Measurements from ENCODE around the gene THAP8. TPM values are rescaled to one million over a fixed set of nuclear protein-coding genes. Genes with fewer than 3 reads are reported as not detected.

Gene THAP8
- total RNA-seq, 4 donors from 2014 or later, result 6.3 to 21.3 (median 12.1) TPM

DNA sequence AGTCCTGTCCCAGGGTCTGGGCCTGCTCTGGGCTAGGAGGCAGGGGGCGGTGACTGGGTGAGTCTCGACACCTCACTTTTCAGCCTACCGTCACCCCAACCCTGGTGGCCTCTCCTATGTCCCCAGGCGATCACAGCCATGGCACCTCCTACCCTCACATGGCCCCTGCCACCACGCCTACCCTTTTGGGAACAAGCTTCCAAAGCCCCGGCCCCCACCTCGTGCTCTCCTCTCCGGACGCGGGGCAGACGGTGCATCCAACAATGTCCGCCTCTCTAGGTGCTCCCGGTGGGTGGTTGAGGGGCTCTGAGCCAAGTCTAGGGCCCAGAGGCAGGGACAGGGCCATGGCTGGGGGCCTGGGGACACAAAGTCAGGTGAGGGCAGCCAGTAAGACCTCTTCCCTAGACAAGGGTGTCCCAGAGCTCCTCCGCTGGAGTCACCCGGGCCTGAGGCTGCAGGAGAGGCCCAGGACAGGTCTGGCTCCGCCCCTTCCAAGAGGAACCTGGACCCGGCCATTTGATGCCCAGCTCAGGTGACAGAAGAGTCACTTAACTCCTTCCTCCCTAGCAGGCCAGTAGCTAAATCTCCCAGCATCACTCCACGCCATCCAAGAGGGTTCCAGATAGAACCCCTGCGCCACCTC is 45.6 kb downstream of the THAP8 start, which contains the start of gene SYNE4:
TSS of gene SYNE4 (minus strand) at position 478 of the 643 bp plus-strand sequence. CDS start at position 346, 132 bp downstream.
- Histone ChIP-seq H3K27ac (replicated peaks in 1 of 4) (peak within 1 kb of the TSS; percentile 77 to 81 (median 80)), H3K9me3 (no peaks in the 10 kb centered on the region), H3K4me1 (peaks cover 16 to 30% (median 27%) of the 10 kb centered on the region in 4 donors), H3K4me3 (peak within 1 kb of the TSS; percentile 45 to 62 (median 54)), H3K27me3 (no peaks in the 10 kb centered on the region), H3K36me3 (peaks cover 0 to under 1% (median 0%) of the 10 kb centered on the region in 4 donors)
- TF ChIP-seq POLR2AphosphoS5 (IDR thresholded peaks at IDR 0.05) (no peak), EP300 (IDR thresholded peaks at IDR 0.05) (no peak), POLR2A (IDR thresholded peaks at IDR 0.05; ENCODE audit: low read depth) (no peak)
- TF ChIP-seq, protein P1, sequence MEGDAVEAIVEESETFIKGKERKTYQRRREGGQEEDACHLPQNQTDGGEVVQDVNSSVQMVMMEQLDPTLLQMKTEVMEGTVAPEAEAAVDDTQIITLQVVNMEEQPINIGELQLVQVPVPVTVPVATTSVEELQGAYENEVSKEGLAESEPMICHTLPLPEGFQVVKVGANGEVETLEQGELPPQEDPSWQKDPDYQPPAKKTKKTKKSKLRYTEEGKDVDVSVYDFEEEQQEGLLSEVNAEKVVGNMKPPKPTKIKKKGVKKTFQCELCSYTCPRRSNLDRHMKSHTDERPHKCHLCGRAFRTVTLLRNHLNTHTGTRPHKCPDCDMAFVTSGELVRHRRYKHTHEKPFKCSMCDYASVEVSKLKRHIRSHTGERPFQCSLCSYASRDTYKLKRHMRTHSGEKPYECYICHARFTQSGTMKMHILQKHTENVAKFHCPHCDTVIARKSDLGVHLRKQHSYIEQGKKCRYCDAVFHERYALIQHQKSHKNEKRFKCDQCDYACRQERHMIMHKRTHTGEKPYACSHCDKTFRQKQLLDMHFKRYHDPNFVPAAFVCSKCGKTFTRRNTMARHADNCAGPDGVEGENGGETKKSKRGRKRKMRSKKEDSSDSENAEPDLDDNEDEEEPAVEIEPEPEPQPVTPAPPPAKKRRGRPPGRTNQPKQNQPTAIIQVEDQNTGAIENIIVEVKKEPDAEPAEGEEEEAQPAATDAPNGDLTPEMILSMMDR (IDR thresholded peaks at IDR 0.05), result no peak
- 61% methylated on average over 14 of the region's 19 CpGs for WGBS
- no peak for DNase-seq (ENCODE audit: extremely low spot score)
- intact Hi-C loops (cut with DNase I), result no loop called here

DNA sequence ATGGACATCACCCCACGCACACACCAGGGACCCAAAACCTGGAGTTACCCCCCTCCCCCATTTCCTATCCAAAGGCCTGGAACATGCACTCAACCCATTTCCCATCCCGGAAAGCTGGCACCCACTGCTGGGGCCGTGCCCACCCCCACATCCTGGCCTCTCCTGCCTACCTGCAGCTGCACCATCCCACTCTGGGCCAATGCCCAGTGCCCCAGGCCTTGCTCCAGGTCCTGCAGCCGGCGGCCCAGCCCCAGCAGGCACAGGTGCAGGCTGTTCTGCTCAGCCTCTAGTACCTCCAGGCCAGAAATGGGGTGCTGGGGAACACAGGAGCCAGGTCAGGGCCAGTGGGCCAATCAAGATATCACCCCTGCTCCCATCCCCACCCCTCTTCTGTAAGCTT is 47.1 kb downstream of the THAP8 start:
- Histone ChIP-seq H3K27me3 (no peaks in the 10 kb centered on the region), H3K9me3 (no peaks in the 10 kb centered on the region), H3K4me1 (peaks cover 12 to 21% (median 19%) of the 10 kb centered on the region in 4 donors), H3K36me3 (peaks cover 0 to 6% (median 0%) of the 10 kb centered on the region in 4 donors), H3K27ac (replicated peaks in 1 of 4) (no peak overlapping the region), H3K4me3 (no peak overlapping the region)
- DNase-seq (ENCODE audit: extremely low spot score), result no peak
- intact Hi-C loops (cut with DNase I), result no loop called here
- WGBS, result 98% methylated on average over 5 of the region's 5 CpGs
- TF ChIP-seq EP300 (IDR thresholded peaks at IDR 0.05), result no peak
- TF ChIP-seq POLR2A (IDR thresholded peaks at IDR 0.05; ENCODE audit: low read depth), result no peak
- no peak for TF ChIP-seq POLR2AphosphoS5 (IDR thresholded peaks at IDR 0.05)
- TF ChIP-seq, protein P1 (IDR thresholded peaks at IDR 0.05), result no peak

DNA sequence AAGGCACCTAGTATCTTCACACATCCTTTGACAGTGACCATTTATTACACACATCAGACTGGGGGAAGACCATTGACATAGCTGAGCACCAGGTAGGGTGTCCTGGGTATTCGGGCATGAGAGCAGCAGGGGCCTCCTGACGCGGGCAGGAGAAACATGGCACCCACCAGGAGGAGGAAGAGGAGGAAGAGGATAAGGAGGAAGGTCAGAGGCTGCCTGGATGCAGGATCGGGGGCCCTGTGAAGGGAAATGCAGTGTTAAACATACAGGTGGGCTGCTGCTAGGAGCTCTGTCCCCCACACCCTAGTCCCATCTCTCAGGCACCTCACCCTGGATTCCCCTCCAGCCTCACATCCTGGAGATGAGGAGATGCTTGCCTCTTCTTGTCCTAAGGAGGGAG is 50.8 kb downstream of the THAP8 start:
- intact Hi-C loops (cut with DNase I), result no loop called here
- no peak overlapping the region for H3K27ac ChIP-seq (replicated peaks in 1 of 4)
- TF ChIP-seq, protein P1 (IDR thresholded peaks at IDR 0.05), result no peak
- no peak for TF ChIP-seq POLR2AphosphoS5 (IDR thresholded peaks at IDR 0.05)
- TF ChIP-seq POLR2A (IDR thresholded peaks at IDR 0.05; ENCODE audit: low read depth), result no peak
- no peak for TF ChIP-seq EP300 (IDR thresholded peaks at IDR 0.05)
- no peak for DNase-seq (ENCODE audit: extremely low spot score)
- H3K27me3 ChIP-seq, result no peaks in the 10 kb centered on the region
- no peaks in the 10 kb centered on the region for H3K9me3 ChIP-seq
- H3K4me3 ChIP-seq, result no peak overlapping the region
- WGBS, result 92% methylated on average over 4 of the region's 4 CpGs
- peaks cover 5 to 22% (median 13%) of the 10 kb centered on the region in 4 donors for H3K36me3 ChIP-seq
- H3K4me1 ChIP-seq, result peaks cover 12 to 23% (median 21%) of the 10 kb centered on the region in 4 donors

DNA sequence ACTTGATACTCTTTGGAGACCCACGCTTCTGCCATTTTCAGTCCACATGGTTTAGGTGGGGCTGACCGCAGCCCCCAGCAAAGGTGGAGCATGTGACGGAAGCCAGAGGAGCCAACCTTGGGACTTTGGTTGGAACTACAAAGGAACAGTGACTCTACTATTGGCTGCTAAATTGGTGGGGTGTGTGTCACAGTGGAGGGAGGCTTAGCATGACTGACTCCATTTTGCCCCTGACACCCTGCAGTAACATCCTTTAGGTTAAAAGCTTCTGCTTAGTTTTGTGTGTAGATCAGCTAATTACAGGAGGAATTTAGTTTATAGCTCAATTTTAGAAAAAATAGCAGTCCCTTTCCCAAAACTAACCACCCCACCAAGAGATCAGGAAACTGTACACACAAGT is 52.5 kb downstream of the THAP8 start:
- no peak for DNase-seq (ENCODE audit: extremely low spot score)
- TF ChIP-seq POLR2A (IDR thresholded peaks at IDR 0.05; ENCODE audit: low read depth) (no peak), EP300 (IDR thresholded peaks at IDR 0.05) (no peak), POLR2AphosphoS5 (IDR thresholded peaks at IDR 0.05) (no peak)
- TF ChIP-seq, protein P1 (IDR thresholded peaks at IDR 0.05), result no peak
- Histone ChIP-seq H3K4me3 (no peak overlapping the region), H3K4me1 (peaks cover 17 to 37% (median 36%) of the 10 kb centered on the region in 4 donors), H3K36me3 (peaks cover 5 to 31% (median 18%) of the 10 kb centered on the region in 4 donors), H3K9me3 (no peaks in the 10 kb centered on the region), H3K27me3 (no peaks in the 10 kb centered on the region), H3K27ac (replicated peaks in 1 of 4) (no peak overlapping the region)
- intact Hi-C loops (cut with DNase I), result no loop called here
- WGBS, result 100% methylated on average over 3 of the region's 3 CpGs

All from esophagus muscularis mucosa (tissue), 4 donors.